IPS-NIHi7 (cell line): ENCODE data around the gene NPTX1.

Source experiments
- DNase-seq: peaks from one replicate; pipeline ENCODE4 v3.0.0; 2012; ENCODE audit warnings: mixed read lengths; ENCODE audit errors: extremely low spot score

The NPTX1 gene

DNA sequence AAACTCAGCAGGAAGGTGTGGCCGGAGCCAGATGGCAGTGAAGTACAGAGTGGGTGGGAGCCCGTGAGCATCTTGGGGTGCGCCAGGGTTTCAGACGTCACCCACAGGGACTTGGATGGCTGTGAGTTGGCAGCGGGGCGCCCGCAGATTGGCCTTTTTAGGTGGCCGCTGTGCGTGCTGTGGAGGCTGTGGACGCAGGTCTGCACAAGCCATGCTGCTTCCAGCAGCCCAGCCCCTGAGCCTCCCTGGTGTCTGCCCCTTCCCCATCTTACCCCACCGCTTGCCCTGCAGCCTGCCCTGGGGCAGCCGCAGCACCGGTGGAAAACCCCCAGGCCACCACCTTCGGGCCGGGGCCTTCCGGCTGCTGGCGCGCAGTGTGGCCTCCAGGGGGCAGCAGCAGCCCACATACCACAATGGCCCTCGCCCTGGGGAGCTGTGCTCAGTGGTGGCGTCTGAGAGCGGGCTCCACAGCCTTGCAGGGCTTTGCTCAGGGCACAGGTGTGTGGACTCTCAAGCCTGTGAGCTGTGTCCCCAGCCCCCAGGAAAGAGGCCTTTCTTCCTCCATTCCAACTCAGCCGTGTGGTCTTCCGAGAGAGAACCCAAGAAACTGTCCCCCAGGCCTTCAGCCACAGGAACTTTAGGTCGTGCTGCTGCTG lies 49.6 kb downstream of the NPTX1 start:
- DNase-seq: peak; percentile 97

DNA sequence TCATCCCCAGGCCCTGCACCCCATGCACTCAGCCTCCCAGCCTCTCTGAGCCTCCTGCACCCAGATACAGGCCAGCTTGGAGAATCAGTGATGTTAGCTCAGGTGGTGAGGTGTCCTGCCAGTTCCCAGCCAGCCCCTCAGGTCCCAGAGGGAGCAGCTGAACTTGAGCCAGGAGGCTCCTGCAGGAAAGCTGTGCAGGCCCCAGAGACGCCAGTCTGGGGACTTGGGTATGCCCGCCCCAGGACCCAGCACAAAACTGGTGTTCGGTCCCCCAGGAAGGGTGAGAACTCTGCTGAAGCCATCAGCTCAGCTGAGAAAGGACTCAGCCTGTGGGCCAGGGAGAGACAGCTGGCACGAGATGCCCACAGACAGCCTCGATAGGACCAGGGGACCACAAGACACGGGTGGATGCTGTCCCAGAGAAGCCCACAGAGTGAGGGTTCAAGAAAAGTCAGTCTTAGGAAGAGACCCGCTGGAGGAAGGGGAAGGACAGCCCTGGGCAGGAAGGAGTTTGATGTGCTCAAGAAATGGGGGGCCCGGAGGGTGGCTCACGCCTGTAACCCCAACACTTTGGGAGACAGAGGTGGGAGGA lies 50.5 kb downstream of the NPTX1 start:
- no peak for DNase-seq

DNA sequence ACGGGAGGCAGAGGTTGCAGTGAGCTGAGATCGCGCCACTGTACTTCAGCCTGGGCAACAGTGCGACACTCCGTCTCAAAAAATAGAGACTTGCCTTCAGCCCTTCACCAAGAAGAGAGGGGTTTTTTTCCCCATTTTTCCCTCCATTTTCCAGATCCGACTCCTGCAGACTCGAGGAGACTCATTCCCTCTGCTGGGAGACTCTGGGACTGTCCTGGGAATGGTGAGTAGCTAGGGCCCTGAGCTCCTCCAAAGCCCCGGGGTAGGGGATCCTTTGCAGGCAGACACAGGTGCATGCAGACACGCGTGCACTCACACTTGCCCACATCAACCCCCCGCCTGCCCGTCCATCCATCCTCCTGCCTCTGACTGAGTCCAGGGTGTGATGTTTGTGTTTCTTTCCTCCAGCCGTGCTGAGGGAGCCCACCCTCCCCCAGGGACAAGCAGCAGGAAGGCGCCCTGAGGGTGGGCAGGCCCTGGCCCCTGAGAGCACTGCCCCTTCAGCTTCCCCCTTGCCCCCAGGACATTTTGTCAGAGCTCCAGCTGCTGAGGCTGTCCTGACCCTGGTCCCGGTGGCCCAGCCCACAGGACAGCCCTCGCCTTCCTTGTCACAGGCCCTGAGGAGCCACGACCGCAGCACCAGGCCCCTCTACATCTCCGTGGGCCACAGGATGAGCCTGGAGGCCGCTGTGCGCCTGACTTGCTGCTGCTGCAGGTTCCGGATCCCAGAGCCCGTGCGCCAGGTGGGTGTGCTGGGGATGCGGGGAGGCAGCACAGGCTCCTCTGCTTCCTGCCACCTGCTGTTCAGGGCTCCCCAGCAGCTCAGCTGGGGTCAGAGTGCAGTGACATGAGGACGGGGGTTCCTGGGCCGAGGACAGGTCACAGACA lies 51.3 kb downstream of the NPTX1 start:
- DNase-seq: no peak

DNA sequence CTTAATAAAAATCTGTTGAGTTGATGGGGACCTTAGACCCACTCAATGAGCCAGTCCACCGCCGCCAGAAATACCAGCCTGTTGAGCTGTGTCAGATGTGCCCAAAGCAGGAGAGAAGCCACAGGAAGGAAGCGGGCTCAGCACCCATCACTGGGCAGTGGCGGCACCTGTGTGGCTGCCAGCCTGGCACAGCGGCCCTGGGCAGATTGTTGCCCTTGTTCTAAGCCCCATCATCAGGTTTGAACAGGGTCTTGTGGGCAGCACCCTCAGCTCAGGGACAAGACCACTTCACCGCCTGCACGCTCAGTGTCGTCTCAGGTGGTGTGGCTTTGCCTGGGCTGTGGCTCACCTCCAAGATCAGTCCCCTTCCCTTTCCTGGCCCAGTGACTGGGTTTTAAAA lies 52.1 kb downstream of the NPTX1 start:
- no peak for DNase-seq

DNA sequence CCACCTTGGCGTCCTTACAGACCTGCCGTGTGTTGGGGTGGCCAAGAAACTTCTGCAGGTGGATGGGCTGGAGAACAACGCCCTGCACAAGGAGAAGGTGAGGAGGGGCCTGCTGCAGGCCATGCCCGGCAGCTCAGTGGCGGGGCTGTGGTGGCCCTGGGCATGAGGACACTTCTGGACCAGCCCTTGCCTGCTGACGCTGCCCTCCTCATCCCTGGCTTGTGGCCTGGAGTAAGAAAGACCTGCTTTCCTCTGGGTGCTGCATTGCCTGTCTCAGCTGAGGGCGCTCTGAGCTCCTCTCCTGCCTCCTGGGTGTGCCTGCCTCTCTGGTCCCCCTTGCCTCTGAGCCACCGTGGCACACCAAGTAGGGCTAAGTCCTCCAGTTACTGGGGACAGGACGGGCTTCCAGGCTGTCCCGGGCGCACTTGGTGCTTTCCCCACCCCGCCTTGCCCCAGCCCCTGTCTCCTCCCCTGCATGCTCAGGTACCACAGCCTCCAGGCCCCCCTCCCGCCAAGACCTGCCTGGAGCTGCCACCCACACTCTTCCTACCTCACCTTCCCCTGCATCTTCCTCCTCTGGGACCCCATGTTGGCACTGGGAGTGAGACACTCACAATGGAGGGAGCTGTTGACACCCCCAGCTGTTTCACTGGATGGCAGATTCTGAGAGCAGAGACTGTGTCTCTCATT lies 52.7 kb downstream of the NPTX1 start:
- DNase-seq: no peak

DNA sequence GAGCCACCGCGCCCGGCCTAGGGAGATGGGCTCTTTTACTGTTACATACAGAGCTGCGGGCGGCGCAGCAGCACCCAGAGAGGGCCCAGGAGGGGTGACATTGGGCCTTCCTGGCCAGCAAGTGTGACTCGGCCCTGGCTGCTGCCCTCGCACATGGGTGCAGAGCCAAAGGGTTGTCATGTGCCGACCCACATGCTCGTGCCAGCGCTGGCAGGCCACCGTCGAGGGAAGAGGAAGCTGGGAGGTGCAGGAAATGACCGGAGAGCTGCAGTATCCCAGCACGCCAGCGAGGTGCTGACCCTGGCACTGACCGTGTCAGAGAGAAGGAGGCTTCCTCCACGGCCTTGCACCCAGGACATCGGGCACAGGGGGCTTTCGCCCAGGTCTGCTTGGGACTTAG lies 53.4 kb downstream of the NPTX1 start:
- no peak for DNase-seq

DNA sequence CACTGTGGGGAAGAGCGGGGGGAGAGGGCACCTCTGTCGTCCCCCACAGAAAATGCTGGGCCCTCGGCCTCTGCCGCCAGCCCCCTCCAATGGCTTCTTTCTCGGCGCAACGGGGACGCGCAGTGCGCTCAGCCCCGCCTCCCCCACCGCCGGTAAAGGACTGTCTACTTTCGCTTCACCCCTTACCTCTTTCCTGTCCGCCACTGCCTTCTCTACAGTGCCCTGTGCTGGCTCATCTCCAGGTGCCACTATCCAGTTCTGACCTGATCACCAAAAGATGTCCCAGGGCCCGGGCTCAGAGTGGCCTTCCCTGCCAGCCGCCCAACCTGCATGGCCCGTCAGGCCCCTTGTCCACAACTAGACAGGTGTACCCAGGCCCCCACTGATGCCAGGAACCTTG lies 54.1 kb downstream of the NPTX1 start:
- no peak for DNase-seq

DNA sequence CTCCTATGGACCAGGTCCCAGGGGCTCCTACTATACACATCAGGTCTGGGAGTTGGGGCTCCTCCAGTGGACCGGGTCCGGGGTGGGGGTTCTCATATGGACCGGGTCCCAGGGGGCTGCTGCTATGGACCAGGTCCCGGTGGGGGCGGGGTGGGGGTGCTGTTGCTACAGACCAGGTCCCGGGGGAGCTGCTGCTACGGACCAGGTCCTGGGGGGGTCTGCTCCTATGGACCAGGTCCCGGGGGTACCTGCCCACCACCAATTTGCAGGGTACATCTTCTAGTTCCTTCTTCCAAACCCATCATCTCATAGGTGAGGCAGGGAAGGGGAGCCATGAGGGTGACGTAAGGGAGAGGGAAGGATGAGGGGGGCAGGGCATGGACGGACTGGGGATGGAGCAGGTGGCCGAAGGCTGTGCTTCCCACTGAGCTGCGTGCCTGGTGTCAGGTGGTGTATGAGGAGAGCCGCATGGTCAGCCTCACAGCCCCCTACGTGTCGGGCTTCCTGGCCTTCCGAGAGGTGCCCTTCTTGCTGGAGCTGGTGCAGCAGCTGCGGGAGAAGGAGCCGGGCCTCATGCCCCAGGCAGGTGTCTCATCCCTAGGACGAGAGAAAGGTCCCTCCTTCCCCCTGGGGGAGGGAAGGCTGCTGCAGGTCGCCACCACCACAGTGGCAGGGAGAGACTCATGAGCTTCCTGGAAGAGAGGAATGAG lies 54.9 kb downstream of the NPTX1 start:
- no peak for DNase-seq

DNA sequence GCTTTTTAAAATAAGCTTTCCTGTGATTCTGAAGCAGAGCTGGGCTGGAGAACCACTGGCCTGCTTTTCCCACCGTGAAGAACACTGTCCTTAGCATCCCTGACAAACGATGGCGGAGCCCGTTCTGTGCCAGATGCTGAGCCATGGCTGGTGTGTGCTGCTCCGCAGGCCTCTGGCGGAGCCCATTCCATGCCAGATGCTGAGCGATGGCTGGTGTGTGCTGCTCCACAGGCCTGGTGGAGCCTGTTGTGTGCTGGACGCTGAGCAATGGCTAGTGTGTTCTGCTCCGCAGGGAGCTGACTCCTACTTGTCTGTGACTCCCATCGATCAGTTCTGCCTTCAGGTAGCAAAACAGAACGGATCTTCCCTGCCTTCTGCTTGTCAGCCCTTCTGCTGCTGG lies 57.2 kb downstream of the NPTX1 start:
- no peak for DNase-seq

DNA sequence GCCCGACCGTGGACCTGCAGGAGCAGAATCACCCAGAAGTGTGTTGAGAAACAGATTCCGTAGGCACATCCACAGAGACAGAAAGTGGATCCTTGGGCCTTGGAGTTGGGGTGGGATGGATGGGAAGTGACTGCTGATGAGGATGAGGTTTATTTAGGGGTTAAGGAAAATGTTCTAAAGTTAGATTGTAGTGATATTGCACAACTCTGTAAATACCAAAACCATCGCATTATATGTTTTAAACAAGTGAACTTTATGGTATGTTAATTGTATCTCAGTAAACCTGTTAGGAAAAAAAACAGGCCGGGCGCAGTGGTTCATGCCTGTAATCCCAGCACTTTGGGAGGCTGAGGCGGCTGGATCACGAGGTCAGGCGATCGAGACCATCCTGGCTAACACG lies 57.8 kb downstream of the NPTX1 start:
- no peak for DNase-seq
